Activated naive CD8-positive, alpha-beta T cell treated with anti-CD3 and anti-CD28 coated beads for 36 hours (primary cell): ENCODE data around the gene ARL9. TPM values are rescaled to one million over a fixed set of nuclear protein-coding genes. Genes with fewer than 3 reads are reported as not detected.

Source experiments
- DNase-seq: peaks from one replicate; pipeline ENCODE4 v3.0.0; 2021
- H3K27ac Mint-ChIP-seq: one replicate; pipeline ENCODE4 v1.8.0; 2022; ENCODE audit warnings: mild to moderate bottlenecking, moderate library complexity, mixed read lengths
- H3K27me3 Mint-ChIP-seq: one replicate; pipeline ENCODE4 v1.8.0; 2022; ENCODE audit warnings: mild to moderate bottlenecking, mixed read lengths
- H3K36me3 Mint-ChIP-seq: one replicate; pipeline ENCODE4 v1.8.0; 2021; ENCODE audit warnings: mild to moderate bottlenecking, mixed read lengths
- H3K4me1 Mint-ChIP-seq: one replicate; pipeline ENCODE4 v1.8.0; 2021; ENCODE audit warnings: mixed read lengths
- H3K4me3 Mint-ChIP-seq: one replicate; pipeline ENCODE4 v1.8.0; 2022; ENCODE audit warnings: mild to moderate bottlenecking, moderate library complexity, mixed read lengths
- H3K9me3 Mint-ChIP-seq: one replicate; pipeline ENCODE4 v1.8.0; 2022; ENCODE audit warnings: mixed read lengths
- total RNA-seq, 2 experiments: library from RNA; stranded (reverse); gene quantifications; one replicate each; pipeline ENCODE4 v1.2.3, GENCODE V29; 2021

The ARL9 gene
- total RNA-seq, 2 experiments from 2014 or later, result 0.45 to 0.46 TPM

DNA sequence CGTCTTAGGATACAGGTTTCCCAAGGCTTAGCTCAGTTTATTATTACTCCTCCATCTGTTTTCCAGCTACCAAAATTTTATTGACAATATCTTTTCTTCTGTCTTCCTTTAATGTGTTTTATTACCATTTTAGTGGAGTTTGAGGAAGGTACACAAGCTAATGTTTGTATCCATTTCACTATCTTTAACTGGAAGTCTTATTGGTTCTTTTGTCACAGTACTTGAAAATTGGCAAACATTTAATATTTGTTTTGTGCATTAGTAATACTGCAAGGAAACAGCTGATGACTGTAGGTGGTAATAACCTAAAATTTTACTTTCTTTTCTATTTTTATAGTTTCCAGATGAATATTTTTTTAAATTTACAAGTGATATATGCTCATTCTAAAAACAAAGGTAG is 9.3 kb upstream of the ARL9 start:
- no peak for DNase-seq
- H3K36me3 Mint-ChIP-seq, result peaks cover 38% of the 10 kb centered on the region
- H3K27ac Mint-ChIP-seq, result no peak overlapping the region

DNA sequence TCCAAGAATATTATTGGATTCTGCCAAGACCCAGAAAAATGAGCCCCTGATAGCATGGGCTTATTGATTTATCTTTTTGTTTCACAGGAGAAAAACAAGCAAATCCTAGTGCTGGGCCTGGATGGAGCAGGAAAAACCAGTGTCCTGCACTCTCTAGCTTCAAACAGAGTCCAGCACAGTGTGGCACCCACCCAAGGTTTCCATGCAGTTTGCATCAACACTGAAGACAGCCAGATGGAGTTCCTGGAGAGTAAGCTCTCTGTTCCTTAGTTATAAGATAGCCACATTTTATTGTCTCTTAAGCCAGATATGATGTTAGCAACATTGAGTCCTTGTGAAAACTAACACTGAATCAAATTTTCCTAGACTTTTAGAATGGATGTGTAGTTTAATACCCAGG is 5.5 kb downstream of the ARL9 start:
- H3K4me3 Mint-ChIP-seq, result no peak overlapping the region
- H3K9me3 Mint-ChIP-seq, result no peaks in the 10 kb centered on the region
- H3K4me1 Mint-ChIP-seq, result peaks cover 5% of the 10 kb centered on the region
- peaks cover 3% of the 10 kb centered on the region for H3K27me3 Mint-ChIP-seq
- no peak overlapping the region for H3K27ac Mint-ChIP-seq
- DNase-seq, result no peak
- no peaks in the 10 kb centered on the region for H3K36me3 Mint-ChIP-seq

More for the DNA sequence above, 9.3 kb upstream of the ARL9 start:
- no peaks in the 10 kb centered on the region for H3K27me3 Mint-ChIP-seq
- no peaks in the 10 kb centered on the region for H3K4me1 Mint-ChIP-seq
- H3K9me3 Mint-ChIP-seq, result no peaks in the 10 kb centered on the region
- no peak overlapping the region for H3K4me3 Mint-ChIP-seq

DNA sequence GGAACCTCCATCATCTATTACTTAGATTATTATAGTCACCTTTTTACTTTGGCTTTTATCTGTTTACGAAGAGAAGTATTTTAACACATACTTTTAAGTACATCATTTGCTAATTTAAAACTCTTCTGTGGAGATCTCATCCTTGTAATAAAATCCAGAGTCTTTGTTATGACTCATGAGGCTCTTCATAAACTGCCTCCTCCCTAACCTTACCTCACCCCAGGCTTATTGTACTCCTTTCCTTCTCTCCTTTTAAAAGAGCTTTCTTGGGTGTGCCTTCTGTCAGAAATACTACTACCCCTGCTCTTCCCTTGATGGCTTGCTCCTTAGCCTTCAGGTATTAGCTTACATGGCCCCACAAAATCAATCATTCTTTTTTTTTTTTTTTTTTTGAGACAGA is 6.6 kb downstream of the ARL9 start:
- Mint-ChIP-seq H3K4me3 (no peak overlapping the region), H3K36me3 (no peaks in the 10 kb centered on the region), H3K27ac (no peak overlapping the region), H3K9me3 (no peaks in the 10 kb centered on the region), H3K27me3 (no peaks in the 10 kb centered on the region), H3K4me1 (no peaks in the 10 kb centered on the region)
- DNase-seq, result no peak

DNA sequence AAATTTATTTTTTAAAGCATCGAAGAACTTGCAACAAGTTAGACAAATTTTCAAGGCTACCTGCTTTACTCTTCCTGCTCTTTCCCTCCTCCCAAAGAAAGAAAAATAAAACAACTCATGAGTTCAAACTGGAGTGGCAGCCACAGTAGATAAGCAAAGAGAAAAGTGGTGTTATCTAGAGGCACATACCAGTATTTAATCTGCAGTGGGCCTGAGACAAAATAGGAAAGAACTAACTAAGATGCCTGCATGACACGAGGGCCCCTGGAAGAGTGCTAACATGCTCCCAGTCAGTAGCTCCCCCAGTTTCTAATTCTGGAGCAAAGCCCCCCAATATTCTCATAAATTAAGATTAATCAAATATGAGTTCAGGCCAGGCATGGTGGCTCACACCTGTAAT is 7.9 kb downstream of the ARL9 start:
- Mint-ChIP-seq H3K9me3 (no peaks in the 10 kb centered on the region), H3K27me3 (no peaks in the 10 kb centered on the region), H3K27ac (no peak overlapping the region), H3K4me3 (no peak overlapping the region), H3K36me3 (no peaks in the 10 kb centered on the region), H3K4me1 (no peaks in the 10 kb centered on the region)
- DNase-seq, result no peak

DNA sequence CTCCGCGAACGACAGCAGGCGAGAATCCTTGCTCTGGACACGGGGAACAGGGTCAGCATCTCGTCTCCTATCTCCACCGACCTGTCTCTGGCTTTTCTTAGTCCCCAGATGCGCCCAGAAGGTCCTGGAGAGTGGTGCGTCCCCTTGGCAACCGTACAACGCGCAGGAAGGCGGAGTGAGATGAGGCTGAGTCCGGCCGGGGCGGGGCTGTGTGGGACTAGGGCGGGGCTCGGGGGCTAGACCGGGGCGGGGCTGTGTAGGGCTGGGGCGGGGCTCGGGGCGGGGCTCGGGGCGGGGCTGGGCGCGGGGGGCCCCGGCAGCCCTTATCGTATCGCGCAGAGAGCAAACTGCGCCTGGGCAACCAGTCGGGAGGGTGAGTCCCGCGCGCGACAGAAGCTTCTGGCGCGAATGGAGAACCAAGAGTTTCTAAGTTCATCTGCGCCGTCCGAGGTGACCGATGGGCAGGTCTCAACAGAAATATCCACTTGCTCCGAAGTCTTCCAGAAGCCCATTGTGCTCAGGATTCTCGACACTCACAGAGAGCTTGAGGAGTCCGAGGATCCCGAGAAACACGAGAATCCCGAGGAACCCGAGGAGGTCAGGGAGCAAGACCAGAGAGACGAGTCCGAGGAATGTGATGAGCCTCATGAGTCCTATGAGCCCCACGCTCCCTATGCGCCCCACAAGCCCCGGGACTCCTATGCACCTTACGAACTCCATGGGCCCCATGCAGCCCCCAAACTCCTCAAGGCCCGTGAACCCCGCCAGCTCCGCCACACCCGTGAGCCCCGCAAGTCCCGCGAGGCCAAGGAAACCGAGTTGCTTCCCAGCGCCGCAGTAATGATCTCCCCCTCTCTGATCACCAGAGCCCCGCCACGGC is 24.9 kb downstream of the ARL9 start:
- Mint-ChIP-seq H3K27ac (no peak overlapping the region), H3K9me3 (no peaks in the 10 kb centered on the region), H3K36me3 (no peaks in the 10 kb centered on the region), H3K4me1 (peaks cover 4% of the 10 kb centered on the region), H3K4me3 (peak overlapping the region; percentile 60), H3K27me3 (no peaks in the 10 kb centered on the region)
- DNase-seq, result peak; percentile 79

DNA sequence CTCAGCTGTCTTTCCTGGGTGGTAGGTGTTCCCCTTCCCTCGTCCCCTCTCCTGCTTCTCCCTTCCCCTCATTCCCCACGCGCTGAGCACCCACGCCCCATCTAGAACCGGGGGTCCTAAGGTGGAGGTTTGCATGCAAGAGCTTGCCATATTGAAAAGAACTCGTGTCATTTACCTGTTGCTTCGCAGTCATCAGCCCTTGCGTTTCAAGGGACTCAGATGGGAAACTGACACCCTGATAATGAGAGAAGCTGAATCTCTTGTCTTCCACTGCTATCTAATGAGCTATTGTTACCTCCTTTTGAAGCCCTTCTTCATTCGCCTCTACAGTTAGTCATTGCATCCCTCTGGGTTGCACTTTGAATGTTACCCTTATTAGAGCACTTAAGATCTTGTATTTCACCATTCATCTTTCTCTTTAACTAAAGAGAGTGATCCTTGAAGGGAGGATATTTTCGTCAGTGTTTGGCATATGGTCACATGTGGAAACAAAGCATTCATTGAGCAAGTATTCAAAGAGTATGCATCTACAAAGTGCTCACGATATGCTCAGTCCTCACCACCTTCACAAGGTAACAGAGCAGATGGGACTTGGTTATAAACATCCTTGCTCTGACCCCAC is 25.7 kb downstream of the ARL9 start:
- Mint-ChIP-seq H3K9me3 (no peaks in the 10 kb centered on the region), H3K4me3 (no peak overlapping the region), H3K27ac (no peak overlapping the region), H3K27me3 (peaks cover 2% of the 10 kb centered on the region), H3K4me1 (peaks cover 4% of the 10 kb centered on the region), H3K36me3 (no peaks in the 10 kb centered on the region)
- no peak for DNase-seq

DNA sequence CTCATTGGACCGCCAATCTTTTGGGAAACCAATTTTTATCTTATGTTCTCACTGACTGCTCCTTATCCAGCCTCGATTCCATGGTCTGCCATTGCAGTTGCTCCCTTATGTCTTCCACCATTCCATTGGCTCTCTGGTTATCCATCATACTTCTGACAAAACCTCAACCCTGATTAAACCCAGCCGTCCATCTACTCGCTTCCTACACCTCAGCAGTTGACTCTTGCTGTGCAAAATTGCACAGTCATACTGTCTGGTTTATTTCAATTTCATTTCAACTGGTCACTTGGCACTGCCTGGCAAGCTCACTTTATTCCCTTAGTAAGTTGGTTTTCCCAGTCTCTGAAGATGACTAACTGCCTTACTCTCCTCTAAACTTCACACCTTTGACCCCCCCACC is 26.2 kb downstream of the ARL9 start:
- Mint-ChIP-seq H3K4me1 (peaks cover 4% of the 10 kb centered on the region), H3K9me3 (no peaks in the 10 kb centered on the region), H3K36me3 (no peaks in the 10 kb centered on the region), H3K27me3 (peaks cover 5% of the 10 kb centered on the region), H3K27ac (no peak overlapping the region), H3K4me3 (no peak overlapping the region)
- no peak for DNase-seq

DNA sequence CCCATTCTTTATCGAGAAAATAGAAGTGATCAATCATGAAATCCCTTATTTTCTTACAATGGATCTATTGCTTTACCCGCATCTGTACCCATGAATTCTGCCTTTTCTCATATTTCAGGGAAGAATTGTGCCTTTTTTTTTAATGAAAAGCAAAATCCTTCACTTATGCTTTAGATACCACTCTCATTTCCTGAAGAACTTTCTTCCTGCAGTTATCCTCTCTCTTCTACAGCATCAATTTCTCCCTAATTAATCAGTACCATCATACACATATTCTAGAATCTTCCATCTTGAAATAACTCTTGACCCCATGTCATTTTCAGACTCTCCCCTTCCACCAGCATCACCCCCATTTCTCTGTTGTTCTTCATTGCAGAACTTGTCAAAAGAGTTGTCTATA is 26.6 kb downstream of the ARL9 start:
- DNase-seq, result no peak
- Mint-ChIP-seq H3K9me3 (no peaks in the 10 kb centered on the region), H3K4me3 (no peak overlapping the region), H3K27ac (no peak overlapping the region), H3K27me3 (peaks cover 9% of the 10 kb centered on the region), H3K36me3 (no peaks in the 10 kb centered on the region), H3K4me1 (peaks cover 4% of the 10 kb centered on the region)

DNA sequence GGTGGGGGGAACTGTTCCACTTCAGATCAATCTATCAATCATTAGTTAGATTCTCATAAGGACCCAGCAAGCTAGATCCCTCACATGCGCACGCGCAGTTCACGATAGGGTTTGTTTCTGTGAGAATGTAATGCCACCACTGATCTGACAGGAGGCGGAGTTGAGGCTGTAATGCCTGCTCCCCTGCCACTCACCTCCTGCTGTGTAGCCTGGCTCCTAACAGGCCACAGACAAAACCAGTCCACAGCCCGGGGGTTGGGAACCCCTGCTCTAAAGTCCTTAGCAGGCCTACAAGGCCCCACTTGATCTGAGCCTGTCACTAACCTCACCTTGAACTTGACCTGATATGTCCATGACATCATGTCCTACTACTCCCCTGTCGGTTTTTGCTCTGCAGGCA is 30.3 kb downstream of the ARL9 start:
- H3K4me3 Mint-ChIP-seq, result no peak overlapping the region
- no peaks in the 10 kb centered on the region for H3K9me3 Mint-ChIP-seq
- DNase-seq, result no peak
- no peaks in the 10 kb centered on the region for H3K36me3 Mint-ChIP-seq
- H3K27ac Mint-ChIP-seq, result no peak overlapping the region
- H3K27me3 Mint-ChIP-seq, result peaks cover 15% of the 10 kb centered on the region
- H3K4me1 Mint-ChIP-seq, result no peaks in the 10 kb centered on the region

DNA sequence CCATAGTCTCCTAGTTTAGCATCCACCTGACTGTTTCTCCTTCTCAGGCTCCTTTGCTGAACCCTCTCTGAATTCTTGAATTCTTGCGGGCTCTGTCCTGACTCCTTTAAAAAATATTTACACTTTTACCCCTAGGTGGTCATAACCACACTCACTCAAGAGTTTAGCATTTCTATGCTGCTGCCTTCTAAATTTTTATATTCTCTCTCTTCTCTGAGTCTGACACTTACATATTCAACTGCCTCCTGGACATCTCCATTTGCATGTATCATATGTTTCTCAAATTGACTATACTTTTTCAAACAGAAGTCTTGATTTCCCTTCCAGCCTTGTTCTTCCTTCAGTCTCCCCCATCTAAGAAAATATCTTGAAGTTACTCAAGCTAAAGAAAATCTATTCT is 31.6 kb downstream of the ARL9 start:
- no peak for DNase-seq
- Mint-ChIP-seq H3K27ac (no peak overlapping the region), H3K9me3 (no peaks in the 10 kb centered on the region), H3K27me3 (peaks cover 21% of the 10 kb centered on the region), H3K4me3 (no peak overlapping the region), H3K4me1 (no peaks in the 10 kb centered on the region), H3K36me3 (no peaks in the 10 kb centered on the region)

DNA sequence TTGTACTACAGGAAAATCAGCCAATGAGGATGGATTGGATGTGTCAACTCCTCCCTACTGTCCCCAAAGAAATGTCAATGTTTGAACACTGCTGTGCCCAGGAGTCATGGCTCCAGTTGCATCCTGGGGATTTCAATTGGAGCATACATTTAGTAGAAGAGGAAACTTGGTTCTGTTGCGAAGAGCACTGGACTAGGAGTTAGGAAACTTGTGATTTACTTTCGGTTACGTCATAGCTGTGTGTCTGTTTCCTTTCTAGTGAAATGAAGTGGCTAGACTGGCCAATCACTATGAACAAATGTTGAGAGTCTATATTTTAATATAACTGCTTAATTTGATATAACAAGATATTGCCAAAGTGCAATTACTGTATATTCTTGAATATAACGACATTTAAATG is 35.2 kb downstream of the ARL9 start:
- Mint-ChIP-seq H3K4me1 (no peaks in the 10 kb centered on the region), H3K27ac (no peak overlapping the region), H3K36me3 (no peaks in the 10 kb centered on the region), H3K4me3 (no peak overlapping the region), H3K9me3 (no peaks in the 10 kb centered on the region), H3K27me3 (peaks cover 26% of the 10 kb centered on the region)
- no peak for DNase-seq

DNA sequence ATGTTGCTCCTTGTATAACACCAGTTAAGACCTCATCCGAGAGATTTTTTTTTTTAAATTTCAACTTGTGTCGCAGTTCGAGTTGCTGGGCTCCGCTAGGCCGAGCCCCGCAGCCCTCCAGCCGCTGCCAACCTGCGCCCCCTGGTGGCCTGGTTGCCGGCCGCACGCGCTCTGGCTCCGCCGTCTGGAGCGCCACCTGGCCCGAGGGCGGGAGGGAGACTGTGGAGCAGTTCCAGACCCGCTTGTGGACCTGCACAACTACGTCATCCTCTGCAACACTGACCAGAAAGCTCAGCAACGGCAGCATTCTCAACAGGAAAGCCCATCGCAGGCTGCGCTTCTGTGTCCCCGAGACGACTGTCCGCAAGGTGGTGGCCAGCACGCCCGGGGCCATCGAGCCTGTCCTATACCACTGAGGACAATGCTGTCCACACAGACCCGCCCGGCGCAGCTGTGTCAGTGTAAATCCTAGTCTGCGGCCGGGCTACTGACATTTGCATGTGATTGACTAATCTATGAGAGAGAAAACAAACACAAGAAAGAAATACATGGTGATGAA is 39.1 kb downstream of the ARL9 start:
- H3K27ac Mint-ChIP-seq, result no peak overlapping the region

DNA sequence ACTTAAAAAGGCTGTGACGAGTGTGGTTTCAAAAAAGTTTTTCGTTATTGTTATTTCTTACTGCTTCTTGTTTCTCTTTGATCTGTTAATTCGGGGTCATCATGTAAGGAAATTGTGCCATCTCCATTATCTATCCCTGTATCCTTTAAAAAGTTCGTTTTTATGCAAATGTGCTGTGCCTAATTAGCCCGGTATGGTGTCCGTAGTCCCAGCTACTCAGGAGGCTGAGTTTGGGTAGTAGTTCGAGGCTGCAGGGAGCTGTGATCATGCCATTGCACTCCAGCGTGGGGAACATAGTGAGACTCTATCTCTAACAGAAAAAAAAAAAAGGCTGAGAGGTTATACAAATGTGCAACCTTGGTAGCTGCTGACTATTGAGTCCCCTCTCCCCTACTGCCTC is 45.1 kb downstream of the ARL9 start:
- Mint-ChIP-seq H3K4me1 (peaks cover 3% of the 10 kb centered on the region), H3K27ac (no peak overlapping the region), H3K9me3 (no peaks in the 10 kb centered on the region), H3K4me3 (no peak overlapping the region), H3K27me3 (peaks cover 3% of the 10 kb centered on the region), H3K36me3 (no peaks in the 10 kb centered on the region)
- no peak for DNase-seq

More for the DNA sequence above, 39.1 kb downstream of the ARL9 start:
- Mint-ChIP-seq H3K27me3 (peaks cover 11% of the 10 kb centered on the region), H3K9me3 (no peaks in the 10 kb centered on the region), H3K4me3 (peak overlapping the region; percentile 51), H3K4me1 (peaks cover 3% of the 10 kb centered on the region), H3K36me3 (no peaks in the 10 kb centered on the region)
- peak; percentile 87 for DNase-seq

DNA sequence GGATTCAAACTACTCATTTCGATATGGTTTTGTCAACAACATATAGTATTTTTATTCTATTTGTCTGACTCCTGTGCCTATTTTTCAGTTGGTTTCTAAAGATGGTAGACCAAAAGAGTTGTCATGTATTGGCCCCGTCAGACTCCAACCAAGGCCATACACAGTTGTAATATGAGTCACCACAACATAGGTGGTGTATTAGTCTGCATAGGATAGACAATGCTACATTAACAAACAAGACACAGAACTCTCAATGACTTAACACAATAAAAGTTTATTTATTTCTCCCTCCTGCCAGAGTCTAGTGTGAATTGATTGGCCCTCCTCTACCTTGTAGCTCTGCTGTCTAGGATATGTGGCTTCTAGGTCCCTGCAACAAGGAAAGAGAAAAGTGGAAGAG is 45.9 kb downstream of the ARL9 start:
- Mint-ChIP-seq H3K9me3 (no peaks in the 10 kb centered on the region), H3K27me3 (peaks cover 3% of the 10 kb centered on the region), H3K36me3 (no peaks in the 10 kb centered on the region), H3K4me1 (peaks cover 3% of the 10 kb centered on the region), H3K27ac (no peak overlapping the region), H3K4me3 (no peak overlapping the region)
- DNase-seq, result no peak

DNA sequence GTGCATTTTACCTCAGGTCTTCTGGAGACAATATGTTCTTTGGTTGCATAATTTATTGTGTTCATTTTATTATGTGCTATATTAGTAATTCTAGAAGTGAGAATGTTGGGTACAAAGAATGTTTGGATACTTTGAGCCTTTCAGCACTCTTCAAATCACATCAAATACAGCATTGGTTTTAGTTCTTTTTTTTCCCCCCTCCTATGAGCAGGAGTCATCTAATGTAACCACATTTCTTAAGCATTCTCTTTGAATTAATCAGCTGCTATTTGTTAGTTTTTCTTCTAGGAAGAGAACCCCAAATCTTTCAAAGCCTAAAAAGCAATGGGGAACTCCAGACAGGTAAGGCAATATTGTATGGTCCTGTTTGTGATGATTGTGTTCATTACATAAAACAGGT is 46.7 kb downstream of the ARL9 start:
- H3K9me3 Mint-ChIP-seq, result no peaks in the 10 kb centered on the region
- H3K36me3 Mint-ChIP-seq, result no peaks in the 10 kb centered on the region
- H3K27ac Mint-ChIP-seq, result no peak overlapping the region
- peaks cover 3% of the 10 kb centered on the region for H3K27me3 Mint-ChIP-seq
- H3K4me3 Mint-ChIP-seq, result no peak overlapping the region
- peaks cover 3% of the 10 kb centered on the region for H3K4me1 Mint-ChIP-seq
- DNase-seq, result no peak

DNA sequence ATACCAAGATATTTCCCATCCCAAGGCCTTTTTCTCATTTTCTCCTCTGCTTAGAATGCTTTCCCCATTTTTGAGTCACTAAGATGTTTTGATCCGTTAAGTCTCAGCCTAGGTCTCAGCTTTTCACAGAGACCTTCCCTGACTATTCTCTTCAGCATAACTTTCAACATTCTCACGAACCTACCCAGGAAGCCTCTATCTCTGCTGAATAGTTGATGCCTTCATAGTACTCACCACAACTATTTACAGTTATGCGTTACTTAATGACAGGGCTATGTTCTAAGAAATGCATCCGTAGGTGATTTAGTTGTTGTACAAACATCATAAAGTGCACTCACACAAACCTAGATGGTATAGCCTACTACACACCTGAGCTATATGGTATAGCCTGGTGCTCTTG is 64.5 kb downstream of the ARL9 start:
- Mint-ChIP-seq H3K4me3 (no peak overlapping the region), H3K9me3 (no peaks in the 10 kb centered on the region), H3K4me1 (peaks cover 2% of the 10 kb centered on the region), H3K27ac (no peak overlapping the region), H3K36me3 (no peaks in the 10 kb centered on the region), H3K27me3 (no peaks in the 10 kb centered on the region)
- DNase-seq, result no peak
